ENCODE measurements around the gene PIGL.

Gene PIGL

GRCh38 chr17:16275024-16275423 lies 58.0 kb downstream of the PIGL start:
- no peak overlapping the region for H3K4me2 ChIP-seq (ENCODE audit: low read length)
- no peaks in the 10 kb centered on the region for H3K4me1 ChIP-seq (ENCODE audit: insufficient read depth, low read length, severe bottlenecking)
- H2AFZ ChIP-seq (ENCODE audit: low read length) = no peak overlapping the region
- no peaks in the 10 kb centered on the region; the same call in none of the 2 replicates for H3K9me3 ChIP-seq (ENCODE audit: low read length)
- H3K4me3 ChIP-seq (ENCODE audit: low read depth, low read length, poor library complexity, severe bottlenecking) = no peak overlapping the region
- no peak overlapping the region for H3K9ac ChIP-seq (ENCODE audit: low read length)
- H3K36me3 ChIP-seq (ENCODE audit: insufficient read depth, low read length) = peaks cover 22% of the 10 kb centered on the region
- TF ChIP-seq CTCF (IDR thresholded peaks at IDR 0.05; ENCODE audit: low read length) (no peak), EZH2 (IDR thresholded peaks at IDR 0.05; ENCODE audit: borderline replicate concordance, low read length) (no peak)
- H3K9me2 ChIP-seq (ENCODE audit: low read depth, low read length) = no peaks in the 10 kb centered on the region
- H3K79me2 ChIP-seq (ENCODE audit: insufficient read depth, low read length) = no peaks in the 10 kb centered on the region
- H3K27ac ChIP-seq (ENCODE audit: low read depth, low read length, poor library complexity, severe bottlenecking) = no peak overlapping the region
- H3F3A ChIP-seq (ENCODE audit: insufficient read depth, low read length) = no peaks in the 10 kb centered on the region
- H3K27me3 ChIP-seq (ENCODE audit: insufficient read depth, low read length) = no peaks in the 10 kb centered on the region
- no peaks in the 10 kb centered on the region for H4K20me1 ChIP-seq (ENCODE audit: insufficient read depth, low read length)

- Histone ChIP-seq H3K9me3 (ENCODE audit: low read length) (no peaks in the 10 kb centered on the region; the same call in none of the 2 replicates), H3K9ac (ENCODE audit: low read length) (no peak overlapping the region), H3K4me3 (ENCODE audit: low read depth, low read length, poor library complexity, severe bottlenecking) (no peak overlapping the region), H3K27ac (ENCODE audit: low read depth, low read length, poor library complexity, severe bottlenecking) (no peak overlapping the region), H4K20me1 (ENCODE audit: insufficient read depth, low read length) (no peaks in the 10 kb centered on the region), H2AFZ (ENCODE audit: low read length) (no peak overlapping the region), H3K36me3 (ENCODE audit: insufficient read depth, low read length) (peaks cover 28% of the 10 kb centered on the region), H3K4me2 (ENCODE audit: low read length) (no peak overlapping the region), H3K9me2 (ENCODE audit: low read depth, low read length) (no peaks in the 10 kb centered on the region), H3K79me2 (ENCODE audit: insufficient read depth, low read length) (no peaks in the 10 kb centered on the region), H3F3A (ENCODE audit: insufficient read depth, low read length) (no peaks in the 10 kb centered on the region), H3K4me1 (ENCODE audit: insufficient read depth, low read length, severe bottlenecking) (no peaks in the 10 kb centered on the region), H3K27me3 (ENCODE audit: insufficient read depth, low read length) (no peaks in the 10 kb centered on the region)
- TF ChIP-seq CTCF (IDR thresholded peaks at IDR 0.05; ENCODE audit: low read length) (no peak), EZH2 (IDR thresholded peaks at IDR 0.05; ENCODE audit: borderline replicate concordance, low read length) (no peak)
Measured at GRCh38 chr17:16277163-16277562, 60.2 kb downstream of the PIGL start.

GRCh38 chr17:16281351-16281750 lies 64.3 kb downstream of the PIGL start:
- H3K9me3 ChIP-seq (ENCODE audit: low read length) = no peaks in the 10 kb centered on the region; the same call in 1 of the 2 replicates
- peaks cover 23% of the 10 kb centered on the region for H3K36me3 ChIP-seq (ENCODE audit: insufficient read depth, low read length)
- H3K79me2 ChIP-seq (ENCODE audit: insufficient read depth, low read length) = no peaks in the 10 kb centered on the region
- no peaks in the 10 kb centered on the region for H3K9me2 ChIP-seq (ENCODE audit: low read depth, low read length)
- no peaks in the 10 kb centered on the region for H3K27me3 ChIP-seq (ENCODE audit: insufficient read depth, low read length)
- no peak overlapping the region for H2AFZ ChIP-seq (ENCODE audit: low read length)
- no peaks in the 10 kb centered on the region for H3F3A ChIP-seq (ENCODE audit: insufficient read depth, low read length)
- H3K9ac ChIP-seq (ENCODE audit: low read length) = no peak overlapping the region
- no peak overlapping the region for H3K4me2 ChIP-seq (ENCODE audit: low read length)
- H4K20me1 ChIP-seq (ENCODE audit: insufficient read depth, low read length) = no peaks in the 10 kb centered on the region
- H3K4me3 ChIP-seq (ENCODE audit: low read depth, low read length, poor library complexity, severe bottlenecking) = no peak overlapping the region
- TF ChIP-seq EZH2 (IDR thresholded peaks at IDR 0.05; ENCODE audit: borderline replicate concordance, low read length) (no peak), CTCF (IDR thresholded peaks at IDR 0.05; ENCODE audit: low read length) (no peak)
- no peak overlapping the region for H3K27ac ChIP-seq (ENCODE audit: low read depth, low read length, poor library complexity, severe bottlenecking)
- H3K4me1 ChIP-seq (ENCODE audit: insufficient read depth, low read length, severe bottlenecking) = peaks cover 11% of the 10 kb centered on the region
